HL-60/S4 treated with retinoic acid at 250 ng/mL for 4 days and 3 days (cell line): ENCODE data around the gene TMEM253.

ENCODE experiments used
- in situ Hi-C: fragments of 300-500 bp; cut with MboI; formaldehyde crosslinking; loops from 2 replicates; pipeline ENCODE4 v1.7.0; 2022; ENCODE audit warnings: low sequenced_read_pairs

Gene TMEM253

GRCh38 chr14:21100931-21101330 lies at the start of gene TMEM253:
TSS of gene TMEM253 (plus strand) at chr14:21101066. CDS start at chr14:21101344, 278 bp downstream.
- in situ Hi-C loops = no loop called here

GRCh38 chr14:21053184-21054122 lies 47.4 kb upstream of the TMEM253 start:
- in situ Hi-C loops = no loop called here

GRCh38 chr14:21054123-21054767 lies 46.6 kb upstream of the TMEM253 start:
- in situ Hi-C loops = no loop called here

- in situ Hi-C loops = no loop called here
Observed at GRCh38 chr14:21054768-21055145, 46.1 kb upstream of the TMEM253 start.

- in situ Hi-C loops = no loop called here
Observed at GRCh38 chr14:21055432-21056117, 45.3 kb upstream of the TMEM253 start.

GRCh38 chr14:21056520-21057163 lies 44.2 kb upstream of the TMEM253 start:
- in situ Hi-C loops = no loop called here

- in situ Hi-C loops = no loop called here
Observed at GRCh38 chr14:21057803-21058675, 42.8 kb upstream of the TMEM253 start, which contains the start of gene RNASE8. TSS of gene RNASE8 (plus strand) at chr14:21057822. CDS start at chr14:21057893, 71 bp downstream.

- in situ Hi-C loops = no loop called here
Observed at GRCh38 chr14:21058903-21059302, 42.0 kb upstream of the TMEM253 start.

GRCh38 chr14:21059842-21060613 lies 40.8 kb upstream of the TMEM253 start:
- in situ Hi-C loops = no loop called here

GRCh38 chr14:21060614-21061346 lies 40.1 kb upstream of the TMEM253 start:
- in situ Hi-C loops = no loop called here

GRCh38 chr14:21061347-21061668 lies 39.6 kb upstream of the TMEM253 start:
- in situ Hi-C loops = no loop called here

- in situ Hi-C loops = no loop called here
Observed at GRCh38 chr14:21063479-21063878, 37.4 kb upstream of the TMEM253 start.

- in situ Hi-C loops = no loop called here
Observed at GRCh38 chr14:21066882-21067502, 33.9 kb upstream of the TMEM253 start.

- in situ Hi-C loops = no loop called here
Observed at GRCh38 chr14:21068521-21069387, 32.1 kb upstream of the TMEM253 start.

- in situ Hi-C loops = no loop called here
Observed at GRCh38 chr14:21069388-21070082, 31.3 kb upstream of the TMEM253 start.

GRCh38 chr14:21070083-21070609 lies 30.7 kb upstream of the TMEM253 start, which contains the start of gene ARHGEF40:
TSS of gene ARHGEF40 (plus strand) at chr14:21070304. CDS start at chr14:21070397, 93 bp downstream.
- in situ Hi-C loops = no loop called here
